Measurements from ENCODE around the gene FAM174C. TPM values are rescaled to one million over a fixed set of nuclear protein-coding genes. Genes with fewer than 3 reads are reported as not detected.

FAM174C gene
- polyA plus RNA-seq, 1 of the 3 experiments (the other 2 are of a cell fraction) = 78.0 TPM

GRCh38 chr19:1261798-1262622 is 13.3 kb upstream of the FAM174C start (continued):
- TF ChIP-seq USF2 (IDR thresholded peaks at IDR 0.05; ENCODE audit: borderline replicate concordance, low read depth, low read length) (no peak), NRF1 (IDR thresholded peaks at IDR 0.05; ENCODE audit: low read depth, low read length) (no peak), NFIC (IDR thresholded peaks at IDR 0.05; ENCODE audit: borderline replicate concordance) (no peak), EZH2phosphoT487 (IDR thresholded peaks at IDR 0.05; ENCODE audit: borderline replicate concordance, low read depth) (no peak), MXI1 (IDR thresholded peaks at IDR 0.05; ENCODE audit: low read depth, low read length) (no peak), REST (IDR thresholded peaks at IDR 0.05; ENCODE audit: low read depth, low read length) (no peak)

- Histone ChIP-seq H4K20me1 (ENCODE audit: insufficient read depth) (peaks cover 13% of the 10 kb centered on the region), H3K4me2 (peak overlapping the region; percentile 100; the same call in 1 of the 2 replicates), H3K27me3 (ENCODE audit: insufficient read depth) (no peaks in the 10 kb centered on the region), H3F3A (replicated peaks; ENCODE audit: insufficient read depth) (peaks cover 38% of the 10 kb centered on the region), H3K4me1 (ENCODE audit: control insufficient read depth in 1 of 2, insufficient read depth in 2 of 2, low read depth in 1 of 2, low read length in 1 of 2) (peaks cover 61 to 66% of the 10 kb centered on the region in 2 experiments), H3K4me3 (ENCODE audit: low read depth in 2 of 2, low read length in 1 of 2) (no peak overlapping the region; a peak in 1 of 4 replicates), H2AFZ (ENCODE audit: low read depth) (no peak overlapping the region), H3K36me3 (replicated peaks in 1 of 2; ENCODE audit: control insufficient read depth in 1 of 2, insufficient read depth in 2 of 2, low read length in 1 of 2) (peaks cover under 1 to 12% of the 10 kb centered on the region in 2 experiments), H3K27ac (ENCODE audit: low read depth in 2 of 2, low read length in 1 of 2) (peak overlapping the region; percentile 89 to 92; a peak in 2 of 4 replicates), H3K9me3 (no peaks in the 10 kb centered on the region), H3K9ac (no peak overlapping the region; the same call in 1 of the 2 replicates), H3K9me2 (no peaks in the 10 kb centered on the region), H3K79me2 (ENCODE audit: insufficient read depth) (peaks cover 21% of the 10 kb centered on the region)
- no peak for DNase-seq
- CTCF ChIA-PET = interaction anchor here (0.8 to 18.6 kb wide), 6 partner anchors 10 to 40 kb away, joined by 3 to 594 read pairs (median 4); partner anchors contain the start of gene ATP5F1D
- TF ChIP-seq TAF1 (IDR thresholded peaks at IDR 0.05; ENCODE audit: borderline replicate concordance, low read depth, low read length) = no peak
- no peak for TF ChIP-seq EP300 (IDR thresholded peaks at IDR 0.05; ENCODE audit: borderline replicate concordance in 1 of 2, low read depth in 1 of 2, low read length in 1 of 2)
- TF ChIP-seq PBX3 (IDR thresholded peaks at IDR 0.05) = no peak
- no peak for TF ChIP-seq FOSL2 (IDR thresholded peaks at IDR 0.05; ENCODE audit: borderline replicate concordance, low read depth)
- no peak for TF ChIP-seq GABPA (IDR thresholded peaks at IDR 0.05; ENCODE audit: low read depth)
- POLR2A ChIA-PET = interaction anchor here (1.1 to 1.6 kb wide), 2 partner anchors 10 to 19 kb away, joined by 4 to 7 read pairs; no protein-coding TSS in a partner anchor
- 81% methylated on average over 16 of the region's 21 CpGs for WGBS (ENCODE audit: low lambda C conversion rate)
These were observed 12.7 kb upstream of the FAM174C start for GRCh38 chr19:1262623-1263123.

Measured in SK-N-SH (cell line).